SK-N-SH treated with all-trans-retinoic acid at 6 μM for 48 hours (cell line): ENCODE measurements around the gene GCNA.

ENCODE experiments used
- ATAC-seq: fragments of 200-7000 bp; cut with Tn5 transposase; 3 replicates; pipeline ENCODE4 v1.9.1; 2020; ENCODE audit warnings: mild to moderate bottlenecking, moderate library complexity
- ARNTL ChIP-seq: fragments of 450-650 bp; formaldehyde crosslinking; IDR thresholded peaks from 2 replicates; pipeline ENCODE4 v1.5.0; 2020; ENCODE audit warnings: low read depth, mild to moderate bottlenecking, moderate library complexity, borderline replicate concordance
- BACH2 ChIP-seq: fragments of 250-450 bp; sonication (Bioruptor Pico); IDR thresholded peaks from 2 replicates; pipeline ENCODE4 v1.9.0; 2021; ENCODE audit warnings: mild to moderate bottlenecking, borderline replicate concordance
- ESRRG ChIP-seq: fragments of 250-450 bp; sonication (Bioruptor Pico); IDR thresholded peaks from 2 replicates; pipeline ENCODE4 v1.6.1; 2021; ENCODE audit warnings: mild to moderate bottlenecking
- GLIS3 ChIP-seq: fragments of 250-450 bp; sonication (Bioruptor Pico); IDR thresholded peaks from 2 replicates; pipeline ENCODE4 v1.5.0; 2020; ENCODE audit warnings: mild to moderate bottlenecking, moderate library complexity
- ISL1 ChIP-seq: fragments of 250-450 bp; sonication (Bioruptor Pico); IDR thresholded peaks from 2 replicates; pipeline ENCODE4 v2.1.2; 2022; ENCODE audit warnings: mild to moderate bottlenecking, moderate library complexity
- OSR1 ChIP-seq: fragments of 250-450 bp; sonication (Bioruptor Pico); IDR thresholded peaks from 2 replicates; pipeline ENCODE4 v1.8.0; 2022; ENCODE audit warnings: moderate library complexity, mild to moderate bottlenecking, inconsistent platforms
- SNAI2 ChIP-seq: fragments of 250-450 bp; sonication (Bioruptor Pico); IDR thresholded peaks from 2 replicates; pipeline ENCODE4 v1.5.0; 2020; ENCODE audit warnings: mild to moderate bottlenecking, moderate library complexity
- TCF4 ChIP-seq: fragments of 250-450 bp; sonication (Bioruptor Pico); IDR thresholded peaks from 2 replicates; pipeline ENCODE4 v1.8.0; 2021; ENCODE audit warnings: mild to moderate bottlenecking, moderate library complexity, borderline replicate concordance
- ZC3H10 ChIP-seq: fragments of 250-450 bp; sonication (Bioruptor Pico); IDR thresholded peaks from 2 replicates; pipeline ENCODE4 v1.5.1; 2021; ENCODE audit warnings: mild to moderate bottlenecking, moderate library complexity
- ZFP3 ChIP-seq: fragments of 250-450 bp; sonication (Bioruptor Pico); IDR thresholded peaks from 2 replicates; pipeline ENCODE4 v1.5.0; 2020; ENCODE audit warnings: mild to moderate bottlenecking, moderate library complexity
- ZNF565 ChIP-seq: fragments of 450-650 bp; formaldehyde crosslinking; conservative IDR thresholded peaks from 2 replicates; pipeline ENCODE4 v1.5.0; 2020; ENCODE audit warnings: low read depth, mild to moderate bottlenecking, moderate library complexity
- ZNF70 ChIP-seq: fragments of 450-650 bp; formaldehyde crosslinking; IDR thresholded peaks from 2 replicates; pipeline ENCODE4 v1.5.0; 2020; ENCODE audit warnings: mild to moderate bottlenecking, moderate library complexity
- TF ChIP-seq, protein P1 (sequence below): fragments of 250-450 bp; sonication (Bioruptor Pico); IDR thresholded peaks from 2 replicates; pipeline ENCODE4 v1.8.0; 2020; ENCODE audit warnings: mild to moderate bottlenecking, moderate library complexity, borderline replicate concordance
- TF ChIP-seq, protein P2 (sequence below): fragments of 250-450 bp; sonication (Bioruptor Pico); IDR thresholded peaks from 2 replicates; pipeline ENCODE4 v1.5.0; 2020; ENCODE audit warnings: mild to moderate bottlenecking, moderate library complexity
- TF ChIP-seq, protein P3 (sequence below): fragments of 250-450 bp; sonication (Bioruptor Pico); IDR thresholded peaks from 2 replicates; pipeline ENCODE4 v1.5.1; 2021; ENCODE audit warnings: mild to moderate bottlenecking, moderate library complexity
- TF ChIP-seq, protein P4 (sequence below): fragments of 250-450 bp; sonication (Bioruptor Pico); IDR thresholded peaks from 2 replicates; pipeline ENCODE4 v1.5.1; 2020; ENCODE audit warnings: low read depth, mild to moderate bottlenecking, moderate library complexity
- TF ChIP-seq, protein P5 (sequence below): fragments of 250-450 bp; sonication (Bioruptor Pico); IDR thresholded peaks from 2 replicates; pipeline ENCODE4 v1.8.0; 2021; ENCODE audit warnings: low read depth, mild to moderate bottlenecking, moderate library complexity, borderline replicate concordance

The GCNA gene

DNA sequence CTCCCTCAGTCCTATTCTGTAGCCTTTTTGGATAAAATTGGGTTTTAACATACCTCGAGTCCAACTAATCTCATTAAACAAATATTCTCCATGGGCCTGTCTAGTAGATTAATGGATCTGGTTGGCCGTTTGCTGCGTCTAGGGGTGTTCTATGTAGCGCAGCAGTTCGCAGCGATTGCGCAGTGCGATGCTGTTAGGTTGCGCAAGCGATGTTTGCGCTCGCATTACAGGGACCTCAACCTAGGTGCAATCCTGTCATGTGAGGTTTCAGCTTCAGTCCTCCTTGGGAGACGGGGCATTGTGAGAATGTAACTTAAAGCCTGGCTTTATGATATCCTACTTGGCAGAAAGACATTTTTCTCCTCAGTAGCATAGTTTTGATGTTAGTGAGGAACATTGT is 31.4 kb upstream of the GCNA start (continued):
- TF ChIP-seq, protein P1, sequence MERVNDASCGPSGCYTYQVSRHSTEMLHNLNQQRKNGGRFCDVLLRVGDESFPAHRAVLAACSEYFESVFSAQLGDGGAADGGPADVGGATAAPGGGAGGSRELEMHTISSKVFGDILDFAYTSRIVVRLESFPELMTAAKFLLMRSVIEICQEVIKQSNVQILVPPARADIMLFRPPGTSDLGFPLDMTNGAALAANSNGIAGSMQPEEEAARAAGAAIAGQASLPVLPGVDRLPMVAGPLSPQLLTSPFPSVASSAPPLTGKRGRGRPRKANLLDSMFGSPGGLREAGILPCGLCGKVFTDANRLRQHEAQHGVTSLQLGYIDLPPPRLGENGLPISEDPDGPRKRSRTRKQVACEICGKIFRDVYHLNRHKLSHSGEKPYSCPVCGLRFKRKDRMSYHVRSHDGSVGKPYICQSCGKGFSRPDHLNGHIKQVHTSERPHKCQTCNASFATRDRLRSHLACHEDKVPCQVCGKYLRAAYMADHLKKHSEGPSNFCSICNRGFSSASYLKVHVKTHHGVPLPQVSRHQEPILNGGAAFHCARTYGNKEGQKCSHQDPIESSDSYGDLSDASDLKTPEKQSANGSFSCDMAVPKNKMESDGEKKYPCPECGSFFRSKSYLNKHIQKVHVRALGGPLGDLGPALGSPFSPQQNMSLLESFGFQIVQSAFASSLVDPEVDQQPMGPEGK (CRISPR knock-in tag), result no peak
- TF ChIP-seq TCF4 (CRISPR knock-in tag), result no peak
- TF ChIP-seq, protein P2, sequence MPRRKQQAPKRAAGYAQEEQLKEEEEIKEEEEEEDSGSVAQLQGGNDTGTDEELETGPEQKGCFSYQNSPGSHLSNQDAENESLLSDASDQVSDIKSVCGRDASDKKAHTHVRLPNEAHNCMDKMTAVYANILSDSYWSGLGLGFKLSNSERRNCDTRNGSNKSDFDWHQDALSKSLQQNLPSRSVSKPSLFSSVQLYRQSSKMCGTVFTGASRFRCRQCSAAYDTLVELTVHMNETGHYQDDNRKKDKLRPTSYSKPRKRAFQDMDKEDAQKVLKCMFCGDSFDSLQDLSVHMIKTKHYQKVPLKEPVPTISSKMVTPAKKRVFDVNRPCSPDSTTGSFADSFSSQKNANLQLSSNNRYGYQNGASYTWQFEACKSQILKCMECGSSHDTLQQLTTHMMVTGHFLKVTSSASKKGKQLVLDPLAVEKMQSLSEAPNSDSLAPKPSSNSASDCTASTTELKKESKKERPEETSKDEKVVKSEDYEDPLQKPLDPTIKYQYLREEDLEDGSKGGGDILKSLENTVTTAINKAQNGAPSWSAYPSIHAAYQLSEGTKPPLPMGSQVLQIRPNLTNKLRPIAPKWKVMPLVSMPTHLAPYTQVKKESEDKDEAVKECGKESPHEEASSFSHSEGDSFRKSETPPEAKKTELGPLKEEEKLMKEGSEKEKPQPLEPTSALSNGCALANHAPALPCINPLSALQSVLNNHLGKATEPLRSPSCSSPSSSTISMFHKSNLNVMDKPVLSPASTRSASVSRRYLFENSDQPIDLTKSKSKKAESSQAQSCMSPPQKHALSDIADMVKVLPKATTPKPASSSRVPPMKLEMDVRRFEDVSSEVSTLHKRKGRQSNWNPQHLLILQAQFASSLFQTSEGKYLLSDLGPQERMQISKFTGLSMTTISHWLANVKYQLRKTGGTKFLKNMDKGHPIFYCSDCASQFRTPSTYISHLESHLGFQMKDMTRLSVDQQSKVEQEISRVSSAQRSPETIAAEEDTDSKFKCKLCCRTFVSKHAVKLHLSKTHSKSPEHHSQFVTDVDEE, result no peak

DNA sequence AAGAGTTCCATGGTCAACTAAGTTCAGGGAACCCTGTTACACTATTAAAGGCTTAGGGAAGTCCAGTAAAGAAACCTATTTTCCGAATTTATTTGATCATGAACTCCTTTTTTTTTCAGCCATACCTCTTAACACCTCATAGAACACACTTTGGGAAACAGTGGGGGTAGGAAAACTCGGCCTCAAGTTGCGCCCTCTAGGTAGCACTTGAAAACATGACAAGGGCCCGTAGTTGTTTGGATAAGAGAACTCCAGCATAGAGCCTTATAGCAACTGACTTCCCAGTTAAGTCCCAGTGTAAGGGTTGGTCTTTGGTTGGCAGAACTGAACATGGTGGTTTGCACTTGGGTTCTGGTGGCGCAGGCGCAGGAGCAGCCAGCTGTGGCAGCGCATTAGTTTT is 30.9 kb upstream of the GCNA start:
- no peak for TF ChIP-seq ISL1 (CRISPR knock-in tag)
- no peak for TF ChIP-seq ESRRG (CRISPR knock-in tag)
- TF ChIP-seq, protein P1 (CRISPR knock-in tag), result no peak
- TF ChIP-seq, protein P3, sequence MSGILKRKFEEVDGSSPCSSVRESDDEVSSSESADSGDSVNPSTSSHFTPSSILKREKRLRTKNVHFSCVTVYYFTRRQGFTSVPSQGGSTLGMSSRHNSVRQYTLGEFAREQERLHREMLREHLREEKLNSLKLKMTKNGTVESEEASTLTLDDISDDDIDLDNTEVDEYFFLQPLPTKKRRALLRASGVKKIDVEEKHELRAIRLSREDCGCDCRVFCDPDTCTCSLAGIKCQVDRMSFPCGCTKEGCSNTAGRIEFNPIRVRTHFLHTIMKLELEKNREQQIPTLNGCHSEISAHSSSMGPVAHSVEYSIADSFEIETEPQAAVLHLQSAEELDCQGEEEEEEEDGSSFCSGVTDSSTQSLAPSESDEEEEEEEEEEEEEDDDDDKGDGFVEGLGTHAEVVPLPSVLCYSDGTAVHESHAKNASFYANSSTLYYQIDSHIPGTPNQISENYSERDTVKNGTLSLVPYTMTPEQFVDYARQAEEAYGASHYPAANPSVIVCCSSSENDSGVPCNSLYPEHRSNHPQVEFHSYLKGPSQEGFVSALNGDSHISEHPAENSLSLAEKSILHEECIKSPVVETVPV, result no peak
- TF ChIP-seq BACH2 (CRISPR knock-in tag), result no peak
- TF ChIP-seq, protein P4, sequence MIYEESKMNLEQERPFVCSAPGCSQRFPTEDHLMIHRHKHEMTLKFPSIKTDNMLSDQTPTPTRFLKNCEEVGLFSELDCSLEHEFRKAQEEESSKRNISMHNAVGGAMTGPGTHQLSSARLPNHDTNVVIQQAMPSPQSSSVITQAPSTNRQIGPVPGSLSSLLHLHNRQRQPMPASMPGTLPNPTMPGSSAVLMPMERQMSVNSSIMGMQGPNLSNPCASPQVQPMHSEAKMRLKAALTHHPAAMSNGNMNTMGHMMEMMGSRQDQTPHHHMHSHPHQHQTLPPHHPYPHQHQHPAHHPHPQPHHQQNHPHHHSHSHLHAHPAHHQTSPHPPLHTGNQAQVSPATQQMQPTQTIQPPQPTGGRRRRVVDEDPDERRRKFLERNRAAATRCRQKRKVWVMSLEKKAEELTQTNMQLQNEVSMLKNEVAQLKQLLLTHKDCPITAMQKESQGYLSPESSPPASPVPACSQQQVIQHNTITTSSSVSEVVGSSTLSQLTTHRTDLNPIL (CRISPR knock-in tag), result no peak
- no peak for TF ChIP-seq ARNTL (CRISPR knock-in tag)
- no peak for TF ChIP-seq ZC3H10
- TF ChIP-seq, protein P5, sequence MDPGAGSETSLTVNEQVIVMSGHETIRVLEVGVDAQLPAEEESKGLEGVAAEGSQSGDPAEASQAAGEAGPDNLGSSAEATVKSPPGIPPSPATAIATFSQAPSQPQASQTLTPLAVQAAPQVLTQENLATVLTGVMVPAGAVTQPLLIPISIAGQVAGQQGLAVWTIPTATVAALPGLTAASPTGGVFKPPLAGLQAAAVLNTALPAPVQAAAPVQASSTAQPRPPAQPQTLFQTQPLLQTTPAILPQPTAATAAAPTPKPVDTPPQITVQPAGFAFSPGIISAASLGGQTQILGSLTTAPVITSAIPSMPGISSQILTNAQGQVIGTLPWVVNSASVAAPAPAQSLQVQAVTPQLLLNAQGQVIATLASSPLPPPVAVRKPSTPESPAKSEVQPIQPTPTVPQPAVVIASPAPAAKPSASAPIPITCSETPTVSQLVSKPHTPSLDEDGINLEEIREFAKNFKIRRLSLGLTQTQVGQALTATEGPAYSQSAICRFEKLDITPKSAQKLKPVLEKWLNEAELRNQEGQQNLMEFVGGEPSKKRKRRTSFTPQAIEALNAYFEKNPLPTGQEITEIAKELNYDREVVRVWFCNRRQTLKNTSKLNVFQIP (CRISPR knock-in tag), result no peak
- no peak for TF ChIP-seq SNAI2 (CRISPR knock-in tag)
- TF ChIP-seq OSR1, result no peak
- TF ChIP-seq ZNF565 (CRISPR knock-in tag), result no peak
- no peak for TF ChIP-seq ZNF70 (CRISPR knock-in tag)
- TF ChIP-seq GLIS3, result no peak
- TF ChIP-seq, protein P2, result no peak
- TF ChIP-seq ZFP3 (CRISPR knock-in tag), result no peak
- TF ChIP-seq, all 23 proteins: peak for 0
- ATAC-seq, result no peak
